Lung (tissue), 12 donors: ENCODE measurements around the gene ATG5. TPM values are rescaled to one million over a fixed set of nuclear protein-coding genes. Genes with fewer than 3 reads are reported as not detected.

Experiments used
- ATAC-seq: fragments of 200-7000 bp; cut with Tn5 transposase; one replicate; pipeline ENCODE4 v1.9.1; 2020; ENCODE audit warnings: moderate number of reproducible peaks; ENCODE audit not compliant: insufficient read depth, low FRiP score
- DNase-seq, 3 donors: peaks; one replicate each; pipeline ENCODE4 v3.0.0-alpha.2; 2013 to 2017
- H3K27ac ChIP-seq, 2 donors: one replicate each; pipeline ENCODE4 v1.5.1; 2013; ENCODE audit warnings: mild to moderate bottlenecking in 2 of 2, moderate library complexity in 2 of 2, control low read depth in 1 of 2, inconsistent platforms in 1 of 2, low read depth in 1 of 2, low read length in 1 of 2
- H3K27me3 ChIP-seq, 3 donors: one replicate each; pipeline ENCODE4 v1.5.1; 2013; ENCODE audit warnings: low read length in 2 of 3; ENCODE audit not compliant: control insufficient read depth in 3 of 3, insufficient read depth in 3 of 3
- H3K36me3 ChIP-seq, 4 donors: one replicate each; pipeline ENCODE4 v1.5.1; 2013; ENCODE audit warnings: low read length in 4 of 4, mild to moderate bottlenecking in 1 of 4, moderate library complexity in 1 of 4; ENCODE audit not compliant: control insufficient read depth in 4 of 4, insufficient read depth in 4 of 4
- H3K4me1 ChIP-seq, 5 donors: one replicate each; pipeline ENCODE4 v1.5.1; 2013; ENCODE audit warnings: low read length in 5 of 5, mild to moderate bottlenecking in 2 of 5, moderate library complexity in 1 of 5; ENCODE audit not compliant: control insufficient read depth in 5 of 5, insufficient read depth in 5 of 5
- H3K4me3 ChIP-seq: one replicate; pipeline ENCODE4 v1.5.1; 2013; ENCODE audit warnings: mild to moderate bottlenecking, control low read depth, moderate library complexity
- H3K9ac ChIP-seq, 2 donors: one replicate each; pipeline ENCODE4 v1.5.1; 2013; ENCODE audit warnings: low read length in 2 of 2, control low read depth in 1 of 2; ENCODE audit not compliant: insufficient read depth in 1 of 2
- H3K9me3 ChIP-seq, 4 donors: one replicate each; pipeline ENCODE4 v1.5.1; 2013; ENCODE audit warnings: low read length in 3 of 4, mild to moderate bottlenecking in 1 of 4, moderate library complexity in 1 of 4; ENCODE audit not compliant: control insufficient read depth in 4 of 4, insufficient read depth in 3 of 4
- CTCF ChIP-seq: IDR thresholded peaks from 2 replicates; pipeline ENCODE4 v1.5.1; 2012; ENCODE audit warnings: mild to moderate bottlenecking; ENCODE audit errors: control extremely low read depth, extremely low read depth
- WGBS, 2 donors: extraction: QIAGEN DNeasy Blood & Tissue Kit; methylation state at CpG; one replicate each; pipeline ENCODE4 v1.1.7; 2013; 5-methylcytosine and 5-hydroxymethylcytosine counted together
- polyA plus RNA-seq, 2 donors: library from polyadenylated mRNA; stranded (reverse); fragments of 200-250 nt; gene quantifications; one replicate each; pipeline ENCODE4 v1.2.1, GENCODE V29; 2013
- total RNA-seq, 2 donors: library from RNA; depleted of rRNA in 1 of 2; stranded (reverse); fragments of >200 nt in 1 of 2; gene quantifications; one replicate each; pipeline ENCODE4 v1.2.1, GENCODE V29; 2014 to 2021
- donor health status: control.
- donor health status: control.
- donor health status: Bipolar disorder and iron deficiency.
- donor health status: healthy.
- donor health status: DM: yes; HTN: yes; CAD: no.

ATG5 gene
- total and polyA plus RNA-seq, 4 donors, result 15.0 to 54.2 (median 22.3) TPM

GRCh38 chr6:106370639-106371038 is 45.1 kb upstream of the ATG5 start:
- Histone ChIP-seq H3K27me3 (no peaks in the 10 kb centered on the region), H3K4me1 (no peaks in the 10 kb centered on the region), H3K4me3 (no peak overlapping the region), H3K9ac (no peak overlapping the region), H3K36me3 (no peaks in the 10 kb centered on the region), H3K27ac (no peak overlapping the region), H3K9me3 (no peaks in the 10 kb centered on the region)
- DNase-seq (no peak), ATAC-seq (no peak)
- WGBS, 2 donors, result 73 to 88% methylated on average over 1 of the region's 1 CpG
- TF ChIP-seq CTCF, result no peak

GRCh38 chr6:106369739-106370138 is 44.2 kb upstream of the ATG5 start:
- WGBS, 2 donors, result 61 to 67% methylated on average over 2 of the region's 2 CpGs
- no peak for DNase-seq
- Histone ChIP-seq H3K9ac (no peak overlapping the region), H3K4me1 (no peaks in the 10 kb centered on the region), H3K27me3 (no peaks in the 10 kb centered on the region), H3K27ac (no peak overlapping the region), H3K4me3 (no peak overlapping the region), H3K36me3 (no peaks in the 10 kb centered on the region), H3K9me3 (no peaks in the 10 kb centered on the region)
- TF ChIP-seq CTCF, result no peak
- ATAC-seq, result no peak

- Histone ChIP-seq H3K9ac (no peak overlapping the region), H3K36me3 (no peaks in the 10 kb centered on the region), H3K9me3 (no peaks in the 10 kb centered on the region), H3K4me3 (no peak overlapping the region), H3K27me3 (peaks cover 0 to 25% (median 21%) of the 10 kb centered on the region in 3 donors), H3K4me1 (peaks cover 0 to 12% (median 4%) of the 10 kb centered on the region in 5 donors), H3K27ac (no peak overlapping the region)
- WGBS, 2 donors, result 89 to 95% methylated on average over 3 of the region's 3 CpGs
- no peak for ATAC-seq
- no peak for DNase-seq
- no peak for TF ChIP-seq CTCF
Measured at GRCh38 chr6:106363401-106364138, 38.0 kb upstream of the ATG5 start.
